ENCODE results near the gene CAMK1D. TPM values are rescaled to one million over a fixed set of nuclear protein-coding genes. Genes with fewer than 3 reads are reported as not detected.

The CAMK1D gene
- total RNA-seq, 3 donors from 2014 or later, result 4.4 to 17.3 (median 5.2) TPM

DNA sequence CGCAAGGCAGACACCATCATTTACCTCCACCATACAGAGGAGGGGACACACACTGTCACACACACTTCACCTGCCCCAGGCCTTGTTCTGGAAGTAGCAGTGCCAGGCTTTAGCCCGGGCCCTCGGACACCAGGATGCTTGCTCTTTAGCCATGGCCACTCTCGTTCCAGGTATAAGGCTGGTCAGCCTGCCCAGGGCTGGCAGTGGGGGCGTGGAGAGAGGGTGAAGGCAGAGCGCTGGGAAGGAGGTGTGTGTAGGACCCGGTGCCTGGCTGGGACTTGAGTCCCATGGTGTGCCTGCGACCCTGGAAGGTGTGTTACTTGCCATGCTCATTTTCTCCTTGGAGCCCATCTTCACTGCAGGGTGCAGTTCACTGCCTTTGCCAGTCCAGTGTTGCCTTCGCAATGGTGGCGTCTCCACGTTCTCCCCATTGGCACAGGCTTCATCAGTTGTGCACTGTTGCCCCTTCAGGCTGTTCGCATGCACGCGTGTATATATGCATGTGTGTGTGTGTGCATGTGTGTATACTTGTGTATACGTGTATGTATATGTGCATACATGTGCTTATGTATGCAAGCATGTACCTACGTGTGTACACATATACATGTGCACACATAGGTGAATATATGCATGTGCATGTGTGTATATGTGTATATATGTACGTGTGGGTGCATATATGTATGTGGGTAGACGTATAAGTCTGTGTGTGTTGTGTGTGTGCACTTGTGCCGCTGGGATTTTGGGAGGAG, 153.4 kb downstream of the CAMK1D start:
- peaks cover 0 to 6% of the 10 kb centered on the region in 2 donors for H3K4me1 ChIP-seq
- no peaks in the 10 kb centered on the region for H3K9me3 ChIP-seq
- H3K27me3 ChIP-seq, result no peaks in the 10 kb centered on the region
- no peak overlapping the region for H3K27ac ChIP-seq
- intact Hi-C loops (cut with DNase I; ENCODE audit: low total_unique reads), result no loop called here
- H3K4me3 ChIP-seq, result no peak overlapping the region
- no peak for DNase-seq (ENCODE audit: low spot score in 2 of 2)
- H3K36me3 ChIP-seq, result no peaks in the 10 kb centered on the region
- TF ChIP-seq, protein P1, sequence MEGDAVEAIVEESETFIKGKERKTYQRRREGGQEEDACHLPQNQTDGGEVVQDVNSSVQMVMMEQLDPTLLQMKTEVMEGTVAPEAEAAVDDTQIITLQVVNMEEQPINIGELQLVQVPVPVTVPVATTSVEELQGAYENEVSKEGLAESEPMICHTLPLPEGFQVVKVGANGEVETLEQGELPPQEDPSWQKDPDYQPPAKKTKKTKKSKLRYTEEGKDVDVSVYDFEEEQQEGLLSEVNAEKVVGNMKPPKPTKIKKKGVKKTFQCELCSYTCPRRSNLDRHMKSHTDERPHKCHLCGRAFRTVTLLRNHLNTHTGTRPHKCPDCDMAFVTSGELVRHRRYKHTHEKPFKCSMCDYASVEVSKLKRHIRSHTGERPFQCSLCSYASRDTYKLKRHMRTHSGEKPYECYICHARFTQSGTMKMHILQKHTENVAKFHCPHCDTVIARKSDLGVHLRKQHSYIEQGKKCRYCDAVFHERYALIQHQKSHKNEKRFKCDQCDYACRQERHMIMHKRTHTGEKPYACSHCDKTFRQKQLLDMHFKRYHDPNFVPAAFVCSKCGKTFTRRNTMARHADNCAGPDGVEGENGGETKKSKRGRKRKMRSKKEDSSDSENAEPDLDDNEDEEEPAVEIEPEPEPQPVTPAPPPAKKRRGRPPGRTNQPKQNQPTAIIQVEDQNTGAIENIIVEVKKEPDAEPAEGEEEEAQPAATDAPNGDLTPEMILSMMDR (IDR thresholded peaks at IDR 0.05), result no peak
- TF ChIP-seq POLR2AphosphoS5 (IDR thresholded peaks at IDR 0.05) (no peak), POLR2A (IDR thresholded peaks at IDR 0.05) (no peak)

DNA sequence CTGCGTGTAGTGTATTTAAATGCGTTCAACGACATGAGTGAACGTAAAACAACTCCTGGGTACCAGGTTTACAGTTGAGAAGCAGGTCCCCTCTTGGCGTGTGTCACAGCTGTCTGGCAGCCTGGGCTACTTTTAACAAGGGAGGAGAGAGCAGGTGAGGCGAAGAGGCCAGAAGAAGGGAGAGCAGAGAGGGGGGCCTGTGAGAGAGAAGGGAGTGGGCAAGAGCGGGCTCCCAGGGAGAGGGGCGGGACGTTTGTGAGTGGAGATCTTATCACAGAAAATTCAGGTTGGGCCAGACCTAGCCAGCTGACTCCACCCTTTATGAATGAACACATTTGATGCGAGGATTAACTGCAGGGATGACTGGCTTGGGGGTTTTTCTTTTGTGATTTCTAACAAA, 154.0 kb downstream of the CAMK1D start:
- H3K27me3 ChIP-seq, result no peaks in the 10 kb centered on the region
- TF ChIP-seq, protein P1 (IDR thresholded peaks at IDR 0.05), result no peak
- no peak for TF ChIP-seq POLR2A (IDR thresholded peaks at IDR 0.05)
- no peak for TF ChIP-seq POLR2AphosphoS5 (IDR thresholded peaks at IDR 0.05)
- no peak for DNase-seq (ENCODE audit: low spot score in 2 of 2)
- no peak overlapping the region for H3K27ac ChIP-seq
- intact Hi-C loops (cut with DNase I; ENCODE audit: low total_unique reads), result no loop called here
- H3K4me1 ChIP-seq, result peaks cover 0 to 6% of the 10 kb centered on the region in 2 donors
- no peaks in the 10 kb centered on the region for H3K36me3 ChIP-seq
- no peak overlapping the region for H3K4me3 ChIP-seq
- H3K9me3 ChIP-seq, result no peaks in the 10 kb centered on the region

DNA sequence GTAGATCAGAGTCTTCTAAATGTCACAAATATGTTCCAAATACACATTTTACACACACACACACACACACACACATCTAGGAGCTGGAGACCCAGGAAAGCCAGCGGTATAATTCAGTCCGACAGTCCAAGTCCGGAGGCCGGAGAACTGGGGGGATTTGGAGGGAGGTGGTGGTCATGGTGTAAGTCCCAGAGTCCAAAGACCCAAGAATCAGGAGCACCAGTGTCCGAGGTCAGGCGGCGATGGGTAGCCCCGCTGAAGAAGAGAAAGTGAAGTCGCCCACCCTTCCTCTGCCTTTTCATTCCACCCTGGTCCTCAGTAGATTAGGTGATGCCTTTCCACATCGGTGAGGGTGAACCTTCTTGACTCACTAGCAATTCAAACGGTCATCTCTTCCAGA, 154.8 kb downstream of the CAMK1D start:
- H3K27ac ChIP-seq, result no peak overlapping the region
- H3K9me3 ChIP-seq, result no peaks in the 10 kb centered on the region
- H3K36me3 ChIP-seq, result no peaks in the 10 kb centered on the region
- H3K4me1 ChIP-seq, result peaks cover 0 to 6% of the 10 kb centered on the region in 2 donors
- no peaks in the 10 kb centered on the region for H3K27me3 ChIP-seq
- TF ChIP-seq POLR2A (IDR thresholded peaks at IDR 0.05), result no peak
- TF ChIP-seq, protein P1 (IDR thresholded peaks at IDR 0.05), result no peak
- TF ChIP-seq POLR2AphosphoS5 (IDR thresholded peaks at IDR 0.05), result no peak
- no peak for DNase-seq (ENCODE audit: low spot score in 2 of 2)
- intact Hi-C loops (cut with DNase I; ENCODE audit: low total_unique reads), result no loop called here
- no peak overlapping the region for H3K4me3 ChIP-seq

DNA sequence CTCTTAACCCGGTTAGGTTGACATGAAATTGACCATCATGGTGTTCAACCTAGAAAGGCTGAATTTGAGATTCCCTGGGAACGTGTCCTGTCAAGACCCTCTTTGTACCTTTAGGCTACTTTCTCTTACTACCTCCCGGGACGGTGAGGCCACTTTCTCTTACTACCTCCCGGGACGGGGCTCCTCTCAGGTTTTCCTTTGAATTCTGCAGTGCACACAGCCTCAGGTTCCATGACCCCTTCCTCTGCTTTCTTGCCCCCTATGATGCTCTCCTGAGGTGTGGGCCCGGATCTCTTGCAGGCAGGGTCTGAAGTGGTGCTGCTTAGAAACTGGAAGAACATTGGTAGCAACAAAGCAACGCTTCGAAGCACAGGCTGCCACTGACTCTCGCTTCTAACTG, 155.3 kb downstream of the CAMK1D start:
- no peak overlapping the region for H3K27ac ChIP-seq
- no peaks in the 10 kb centered on the region for H3K36me3 ChIP-seq
- no peak overlapping the region for H3K4me3 ChIP-seq
- DNase-seq (ENCODE audit: low spot score in 2 of 2), result no peak
- peaks cover 0 to 6% of the 10 kb centered on the region in 2 donors for H3K4me1 ChIP-seq
- no peaks in the 10 kb centered on the region for H3K9me3 ChIP-seq
- intact Hi-C loops (cut with DNase I; ENCODE audit: low total_unique reads), result no loop called here
- TF ChIP-seq, protein P1 (IDR thresholded peaks at IDR 0.05), result no peak
- TF ChIP-seq POLR2AphosphoS5 (IDR thresholded peaks at IDR 0.05) (no peak), POLR2A (IDR thresholded peaks at IDR 0.05) (no peak)
- no peaks in the 10 kb centered on the region for H3K27me3 ChIP-seq

DNA sequence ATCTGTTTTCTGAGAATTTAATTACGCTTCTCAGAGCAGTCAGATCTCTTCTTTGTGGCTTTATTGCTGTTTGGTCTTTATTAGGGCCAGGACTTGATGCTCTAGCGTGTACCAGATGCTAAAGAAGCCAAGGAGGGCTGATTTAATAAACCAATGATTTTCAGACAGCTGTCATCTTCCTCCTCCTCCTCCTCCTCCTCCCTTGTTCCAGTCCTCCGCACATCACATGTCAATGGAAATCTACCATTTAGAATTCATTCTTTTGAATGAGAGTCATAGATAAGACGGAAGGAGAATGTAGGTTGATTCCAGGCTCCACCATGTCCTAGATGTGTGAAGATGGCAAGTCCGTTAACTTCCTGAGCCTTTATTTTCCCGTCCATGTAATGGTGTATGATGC, 156.3 kb downstream of the CAMK1D start:
- intact Hi-C loops (cut with DNase I; ENCODE audit: low total_unique reads), result no loop called here
- Histone ChIP-seq H3K27ac (no peak overlapping the region), H3K36me3 (no peaks in the 10 kb centered on the region), H3K4me3 (no peak overlapping the region), H3K9me3 (no peaks in the 10 kb centered on the region), H3K4me1 (peaks cover 0 to 4% of the 10 kb centered on the region in 2 donors), H3K27me3 (no peaks in the 10 kb centered on the region)
- TF ChIP-seq POLR2AphosphoS5 (IDR thresholded peaks at IDR 0.05) (no peak), POLR2A (IDR thresholded peaks at IDR 0.05) (no peak)
- TF ChIP-seq, protein P1 (IDR thresholded peaks at IDR 0.05), result no peak
- DNase-seq (ENCODE audit: low spot score in 2 of 2), result no peak

Measured in breast epithelium (tissue), 4 donors.